Transverse colon (tissue), 4 donors: Measurements from ENCODE around the gene SYNJ2. TPM values are rescaled to one million over a fixed set of nuclear protein-coding genes. Genes with fewer than 3 reads are reported as not detected.

ENCODE experiments used
- DNase-seq: peaks from one replicate; pipeline ENCODE4 v3.0.0-alpha.2; 2019
- H3K27ac ChIP-seq, 4 donors: fragments of 200-600 bp; sonication (generic); 2 replicates each; pipeline ENCODE4 v1.5.1; 2016 to 2018; ENCODE audit warnings: inconsistent platforms in 4 of 4
- H3K27me3 ChIP-seq: fragments of 200-600 bp; sonication (generic); 2 replicates; pipeline ENCODE4 v1.5.1; 2017; ENCODE audit warnings: inconsistent platforms
- H3K36me3 ChIP-seq, 4 donors: fragments of 200-600 bp; sonication (generic); 2 replicates each; pipeline ENCODE4 v1.5.1; 2017 to 2019; ENCODE audit warnings: inconsistent platforms in 4 of 4
- H3K4me1 ChIP-seq, 4 donors: fragments of 200-600 bp; sonication (generic); 2 replicates each; pipeline ENCODE4 v1.5.1; 2017 to 2020; ENCODE audit warnings: inconsistent platforms in 4 of 4
- H3K4me3 ChIP-seq, 4 donors: fragments of 200-600 bp; sonication (generic); 1 replicate in 1 of 4; 2 replicates in 3 of 4; pipeline versions ENCODE4 v1.5.1 to v1.6.1; 2017 to 2019; ENCODE audit warnings: inconsistent platforms in 4 of 4
- H3K9me3 ChIP-seq, 2 donors: fragments of 200-600 bp; sonication (generic); 2 replicates each; pipeline ENCODE4 v1.5.1; 2017 to 2019; ENCODE audit warnings: inconsistent platforms in 2 of 2
- EP300 ChIP-seq: sonication (generic); formaldehyde crosslinking; IDR thresholded peaks from one replicate; pipeline ENCODE4 v1.6.1; 2017; ENCODE audit warnings: antibody characterized with exemption, low read depth
- POLR2A ChIP-seq: fragments of 450-650 bp; IDR thresholded peaks from one replicate; pipeline ENCODE4 v1.6.1; 2016; ENCODE audit warnings: antibody characterized with exemption, mild to moderate bottlenecking, moderate library complexity
- POLR2AphosphoS5 ChIP-seq, 3 donors: sonication (generic); formaldehyde crosslinking; IDR thresholded peaks; one replicate each; pipeline ENCODE4 v1.6.1; 2016; ENCODE audit warnings: antibody characterized with exemption in 3 of 3
- WGBS, 2 donors: methylation state at CpG; one replicate each; pipeline ENCODE4 v1.1.5; 2018; ENCODE audit warnings: low coverage in 1 of 2; 5-methylcytosine and 5-hydroxymethylcytosine counted together
- in situ Hi-C, 4 donors: fragments of 200-750 bp; cut with MboI; loops; one replicate each; pipeline versions ENCODE4 v1.15.0 to v1.15.1; 2017; ENCODE audit warnings: low sequenced_read_pairs in 3 of 4, low pct_ligation_motif_present in 1 of 4, low pct_unique_long_range_greater_than_20kb in 1 of 4
- intact Hi-C: fragments of 100-400 bp; cut with DNase I; formaldehyde crosslinking; loops from one replicate; pipeline ENCODE4 v1.15.1; 2023; ENCODE audit warnings: low total_unique reads
- total RNA-seq, 4 donors: library from RNA; depleted of rRNA; stranded (reverse); fragments of >200 nt; gene quantifications; one replicate each; pipeline ENCODE4 v1.1.0, GENCODE V29; 2016
- TF ChIP-seq, protein P1 (sequence below), 5 experiments: fragments of 200-600 bp in 3 of 5; fragments of 450-650 bp in 2 of 5; sonication (generic) in 3 of 5; IDR thresholded peaks; 1 replicate in 2 of 5; 2 replicates in 3 of 5; pipeline ENCODE4 v1.5.1; 2016 to 2017; ENCODE audit warnings: antibody characterized with exemption in 5 of 5, inconsistent platforms in 3 of 5, mild to moderate bottlenecking in 2 of 5, moderate library complexity in 1 of 5

Gene SYNJ2
- total RNA-seq, 4 donors from 2014 or later, result 27.8 to 42.6 (median 31.8) TPM

DNA sequence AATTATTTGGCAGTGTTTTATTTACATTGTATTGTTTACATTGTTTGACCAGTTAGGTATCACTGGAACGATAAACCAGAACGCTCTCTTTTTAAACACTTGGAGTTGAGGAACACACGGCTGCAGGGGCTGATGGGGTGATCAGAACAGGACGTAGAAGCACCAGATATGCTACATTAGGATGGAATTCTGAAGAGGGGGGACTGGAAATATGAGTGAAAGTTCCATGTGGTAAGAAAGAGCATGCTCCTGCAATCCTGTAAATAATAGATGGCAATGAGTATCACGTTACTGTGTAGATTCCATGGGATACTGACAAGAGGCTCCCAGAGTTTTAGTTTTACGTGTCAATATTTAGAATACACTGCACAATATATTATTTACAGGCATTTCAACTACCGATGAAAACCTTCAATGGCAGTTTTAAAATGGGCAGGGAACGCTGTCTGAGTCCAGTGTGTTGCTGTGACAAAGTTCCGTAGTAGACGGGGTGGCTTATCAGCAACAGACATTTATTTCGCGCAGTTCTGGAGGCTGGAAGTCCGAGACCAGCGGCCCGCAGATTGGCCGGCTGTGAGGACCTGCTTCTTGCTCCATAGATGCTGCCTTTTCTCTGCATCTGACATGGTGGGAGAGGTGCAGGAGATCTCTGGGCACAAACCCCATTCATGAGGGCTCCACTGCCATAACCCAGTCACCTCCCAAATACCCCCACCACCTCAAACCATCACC lies 43.1 kb downstream of the SYNJ2 start:
- Histone ChIP-seq H3K36me3 (no peaks in the 10 kb centered on the region), H3K4me3 (no peak overlapping the region), H3K4me1 (peaks cover 15 to 25% (median 17%) of the 10 kb centered on the region in 4 donors), H3K27ac (no peak overlapping the region), H3K9me3 (no peaks in the 10 kb centered on the region), H3K27me3 (no peaks in the 10 kb centered on the region)
- no peak for DNase-seq
- in situ Hi-C loops, result no loop called here
- intact Hi-C loops, result no loop called here
- 81 to 88% methylated on average over 16 of the region's 16 CpGs for WGBS, 2 donors
- TF ChIP-seq EP300 (no peak), POLR2A (no peak), POLR2AphosphoS5 (IDR thresholded peaks at IDR 0.05) (no peak)
- TF ChIP-seq, protein P1, sequence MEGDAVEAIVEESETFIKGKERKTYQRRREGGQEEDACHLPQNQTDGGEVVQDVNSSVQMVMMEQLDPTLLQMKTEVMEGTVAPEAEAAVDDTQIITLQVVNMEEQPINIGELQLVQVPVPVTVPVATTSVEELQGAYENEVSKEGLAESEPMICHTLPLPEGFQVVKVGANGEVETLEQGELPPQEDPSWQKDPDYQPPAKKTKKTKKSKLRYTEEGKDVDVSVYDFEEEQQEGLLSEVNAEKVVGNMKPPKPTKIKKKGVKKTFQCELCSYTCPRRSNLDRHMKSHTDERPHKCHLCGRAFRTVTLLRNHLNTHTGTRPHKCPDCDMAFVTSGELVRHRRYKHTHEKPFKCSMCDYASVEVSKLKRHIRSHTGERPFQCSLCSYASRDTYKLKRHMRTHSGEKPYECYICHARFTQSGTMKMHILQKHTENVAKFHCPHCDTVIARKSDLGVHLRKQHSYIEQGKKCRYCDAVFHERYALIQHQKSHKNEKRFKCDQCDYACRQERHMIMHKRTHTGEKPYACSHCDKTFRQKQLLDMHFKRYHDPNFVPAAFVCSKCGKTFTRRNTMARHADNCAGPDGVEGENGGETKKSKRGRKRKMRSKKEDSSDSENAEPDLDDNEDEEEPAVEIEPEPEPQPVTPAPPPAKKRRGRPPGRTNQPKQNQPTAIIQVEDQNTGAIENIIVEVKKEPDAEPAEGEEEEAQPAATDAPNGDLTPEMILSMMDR (IDR thresholded peaks at IDR 0.05), result no peak

DNA sequence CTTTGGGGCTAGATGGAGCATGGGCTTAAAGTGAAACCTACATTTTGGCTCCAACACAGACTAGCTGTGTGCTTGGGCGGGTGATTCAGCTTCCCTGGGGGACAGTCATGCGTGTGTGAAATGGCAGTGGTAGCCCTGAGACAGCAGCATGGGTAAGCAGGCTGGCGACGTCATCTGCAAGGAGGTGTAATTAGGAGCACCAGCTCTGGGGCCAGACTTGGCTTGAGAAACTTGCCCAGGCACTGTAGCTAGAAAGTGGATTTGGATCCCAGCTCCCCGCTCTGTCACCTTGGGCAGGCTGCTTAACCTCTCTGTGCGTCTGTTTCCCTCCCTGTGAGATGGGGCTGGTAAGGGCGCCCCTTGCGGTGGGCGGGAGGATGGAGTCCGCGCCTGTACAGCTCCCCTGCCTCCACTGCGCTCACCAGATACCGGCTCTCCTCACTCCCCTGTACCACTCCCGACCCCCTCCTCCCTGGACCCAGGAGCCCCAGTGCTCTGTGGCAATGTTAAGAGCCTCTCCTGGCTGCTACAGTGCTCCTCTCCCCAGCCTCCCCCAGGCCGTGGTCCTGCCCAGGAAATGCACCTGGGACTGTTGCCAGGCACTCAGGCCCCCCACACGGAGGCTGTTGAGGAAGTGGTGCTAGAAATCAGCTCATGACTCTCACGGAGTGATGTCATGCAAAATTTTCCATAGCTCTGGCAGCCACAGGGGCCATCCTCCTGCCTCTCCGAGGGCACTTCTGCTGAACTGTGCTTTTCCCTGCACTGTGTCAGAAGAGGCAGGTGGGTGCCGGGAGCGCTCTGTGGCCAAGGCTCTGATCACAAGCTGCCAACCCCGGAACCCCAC lies 44.6 kb downstream of the SYNJ2 start:
- intact Hi-C loops, result no loop called here

DNA sequence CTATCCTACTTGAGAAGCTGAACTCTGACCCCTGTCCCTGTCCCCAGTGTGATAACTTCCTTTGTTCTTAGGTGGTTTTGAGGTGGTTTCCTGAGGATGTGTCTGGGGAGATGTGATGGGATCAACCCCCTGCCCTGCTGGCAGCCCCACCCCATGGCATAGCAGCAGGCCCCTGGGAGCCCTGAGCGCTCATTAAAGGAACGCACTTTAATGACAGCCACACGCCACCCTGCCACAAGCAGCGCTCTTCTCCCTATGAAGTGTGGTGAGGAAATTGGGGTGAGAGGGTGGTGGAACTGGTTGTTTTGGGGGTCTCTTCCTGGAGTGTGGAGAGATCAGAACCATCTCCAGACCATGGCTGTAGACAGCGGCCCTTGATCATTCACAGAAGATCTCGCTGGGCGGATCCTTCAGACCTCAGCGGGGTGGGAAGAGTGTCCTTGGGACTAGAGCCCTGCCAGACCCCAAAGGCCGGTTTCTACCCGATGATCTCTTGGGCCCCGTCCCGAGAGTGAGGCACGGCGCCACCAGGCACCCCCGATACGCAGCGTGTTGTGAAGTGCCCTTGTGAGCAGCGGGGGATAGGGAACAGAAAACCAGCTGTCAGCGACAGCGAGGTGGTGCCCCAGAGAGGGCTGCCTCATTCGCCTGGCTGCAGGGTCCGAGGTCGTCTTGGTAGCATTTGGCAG lies 45.4 kb downstream of the SYNJ2 start:
- H3K9me3 ChIP-seq, result no peaks in the 10 kb centered on the region

More for the DNA sequence above, 44.6 kb downstream of the SYNJ2 start:
- Histone ChIP-seq H3K27ac (peak overlapping the region; percentile 59 to 73 (median 70)), H3K9me3 (no peaks in the 10 kb centered on the region), H3K27me3 (no peaks in the 10 kb centered on the region), H3K4me3 (peak overlapping the region in 1 of 4 donors; percentile 6), H3K36me3 (no peaks in the 10 kb centered on the region), H3K4me1 (peaks cover 15 to 32% (median 18%) of the 10 kb centered on the region in 4 donors)
- TF ChIP-seq POLR2AphosphoS5 (IDR thresholded peaks at IDR 0.05) (peak in 1 of 3 donors; percentile 69), POLR2A (no peak)
- TF ChIP-seq, protein P1 (IDR thresholded peaks at IDR 0.05), result peak; percentile 34 to 51 (median 37)
- 30 to 50% methylated on average over 1 to 19 of the region's 21 CpGs for WGBS, 2 donors
- in situ Hi-C loops, result no loop called here
- peak; percentile 78 for DNase-seq

More for the DNA sequence above, 45.4 kb downstream of the SYNJ2 start:
- Histone ChIP-seq H3K4me1 (peaks cover 18 to 39% (median 24%) of the 10 kb centered on the region in 4 donors), H3K27me3 (no peaks in the 10 kb centered on the region), H3K4me3 (no peak overlapping the region), H3K27ac (peak overlapping the region; percentile 59 to 73 (median 70)), H3K36me3 (no peaks in the 10 kb centered on the region)
- no peak for DNase-seq
- intact Hi-C loops (no loop called here), in situ Hi-C loops (no loop called here)
- 89% methylated on average over 23 of the region's 23 CpGs; no CpG with 5 or more reads in 1 of the 2 donors for WGBS, 2 donors
- TF ChIP-seq, protein P1 (IDR thresholded peaks at IDR 0.05), result no peak
- TF ChIP-seq POLR2AphosphoS5 (IDR thresholded peaks at IDR 0.05), result no peak
- no peak for TF ChIP-seq EP300
- TF ChIP-seq POLR2A, result no peak
